ENCODE data around the gene SIRPA.

Gene SIRPA

DNA sequence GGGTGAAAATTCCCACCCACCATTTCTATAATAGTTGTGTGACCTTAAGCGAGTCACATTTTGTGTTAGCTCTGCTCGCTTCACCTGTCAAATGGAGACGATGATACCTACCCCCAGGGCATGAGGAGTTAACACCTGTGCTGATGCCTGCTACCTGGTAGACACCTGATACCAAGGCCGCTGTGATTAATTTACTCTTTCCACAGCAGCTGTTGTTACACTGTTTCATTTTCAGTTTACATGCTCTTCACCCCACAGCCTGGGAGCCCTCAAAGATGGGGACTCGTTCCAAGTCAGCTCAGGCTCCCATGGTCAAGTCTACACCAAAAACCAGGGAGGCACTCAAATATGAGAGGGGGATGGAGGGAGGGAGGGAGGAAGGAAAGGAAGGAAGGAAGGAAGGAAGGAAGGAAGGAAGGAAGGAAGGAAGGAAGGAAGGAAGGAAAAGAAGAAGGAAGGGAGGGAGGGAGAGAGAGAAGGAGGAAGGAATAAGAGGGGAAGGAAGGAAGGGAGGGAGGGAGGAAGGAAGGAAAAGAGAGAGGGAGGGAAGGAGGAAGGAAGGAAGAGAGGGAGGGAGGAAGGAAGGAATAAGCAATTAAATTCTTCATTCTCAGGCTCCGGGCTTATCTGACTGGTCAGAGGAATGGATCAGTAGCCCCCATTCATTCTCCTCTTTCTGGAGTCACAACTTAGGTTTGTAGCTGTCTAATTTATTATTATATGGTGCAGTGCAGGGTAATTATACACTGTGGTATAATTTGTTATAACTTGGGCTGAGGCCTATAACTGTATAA lies 57.7 kb downstream of the SIRPA start:
- no peak for DNase-seq

DNA sequence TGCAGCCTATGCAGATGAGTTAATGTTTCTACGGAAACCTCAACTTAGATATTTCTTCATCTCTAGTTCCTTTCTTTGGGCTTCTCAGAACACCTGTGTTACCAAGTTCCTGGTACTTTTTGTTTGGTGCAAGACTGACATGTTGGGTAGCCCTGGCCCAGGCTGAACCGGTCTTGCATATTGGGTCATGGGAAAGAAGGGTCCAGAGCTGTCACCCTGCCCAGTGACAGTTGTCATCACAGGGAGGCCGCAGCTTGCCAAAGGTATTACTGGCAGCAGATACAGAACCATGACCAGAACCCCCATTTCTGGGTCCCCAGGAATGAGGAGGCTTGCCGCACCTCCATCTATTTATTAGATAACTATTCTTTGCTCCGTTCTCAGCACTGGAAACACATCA lies 58.4 kb downstream of the SIRPA start:
- no peak for DNase-seq

DNA sequence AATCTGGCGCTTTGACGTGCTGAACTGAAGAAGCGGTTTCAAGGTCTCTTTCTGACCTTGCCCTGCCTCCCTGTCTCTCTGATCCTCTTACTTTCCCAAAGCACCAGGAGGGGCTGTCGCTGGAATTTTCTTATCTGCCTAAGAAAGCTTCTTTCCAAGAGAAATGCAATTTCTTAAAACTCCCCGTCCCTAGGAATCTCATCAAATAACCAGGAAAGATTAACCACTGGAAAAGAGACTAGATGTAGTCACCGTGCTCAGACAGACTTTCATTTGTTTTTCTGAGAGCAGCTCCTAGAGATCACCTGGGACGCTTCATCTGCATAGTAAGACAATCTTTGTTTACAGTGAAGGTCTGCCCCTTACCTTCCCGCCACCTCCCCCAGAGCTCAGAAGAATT lies 60.0 kb downstream of the SIRPA start:
- DNase-seq, result no peak

DNA sequence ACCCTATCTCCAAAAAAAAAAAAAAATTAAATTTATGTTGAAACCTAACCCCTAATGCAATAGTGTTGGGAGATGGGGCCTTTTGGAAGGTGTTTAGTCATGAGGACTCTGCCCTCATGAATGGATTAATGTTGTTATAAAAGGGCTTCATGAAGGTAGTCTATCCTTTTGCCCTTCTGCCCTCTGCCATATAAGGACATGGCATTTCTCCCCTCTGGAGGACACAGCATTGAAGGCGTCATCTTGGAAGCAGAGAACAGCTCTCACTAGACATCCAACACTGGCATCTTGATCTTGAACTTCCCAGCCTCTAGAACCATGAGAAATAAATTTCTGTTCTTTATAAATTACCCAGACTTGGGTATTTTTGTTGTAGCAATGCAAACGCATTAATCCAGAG lies 63.2 kb downstream of the SIRPA start:
- DNase-seq, result no peak

DNA sequence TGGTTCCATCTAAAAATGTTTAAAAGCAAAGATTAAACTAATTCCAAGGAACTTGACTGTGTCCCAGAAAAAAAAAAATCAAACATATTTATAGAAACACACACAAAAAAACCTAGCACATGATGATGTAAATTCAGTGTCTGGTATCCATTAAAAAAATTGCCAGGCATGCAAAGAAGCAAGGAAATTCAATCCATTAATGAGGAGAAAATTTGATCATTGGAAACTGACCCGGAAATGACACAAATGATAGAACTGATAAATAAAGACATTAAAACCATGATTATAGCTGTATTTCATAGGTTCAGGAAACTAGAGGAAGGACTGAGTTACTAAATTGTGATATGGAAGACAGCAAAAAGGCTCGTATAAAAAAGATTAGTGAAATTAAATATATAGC lies 63.9 kb downstream of the SIRPA start:
- no peak for DNase-seq

DNA sequence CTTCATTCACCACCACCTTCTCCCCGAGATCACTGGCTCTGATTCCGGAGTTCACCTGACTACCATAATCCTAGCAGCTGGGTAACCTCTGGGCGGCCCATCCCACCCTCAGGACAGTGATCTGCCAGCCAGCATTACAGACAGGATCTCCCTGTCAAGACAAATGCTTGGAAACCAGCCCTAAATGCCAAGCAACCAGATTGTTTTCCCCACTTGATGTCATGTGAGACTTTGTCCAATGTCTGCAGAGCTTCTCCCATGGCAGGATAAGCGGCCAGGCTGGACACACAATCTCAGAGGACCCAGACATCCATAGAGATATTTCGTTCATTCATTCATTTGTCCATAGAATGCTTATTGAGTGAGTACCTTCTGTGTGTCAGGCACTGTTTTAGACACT lies 66.2 kb downstream of the SIRPA start:
- no peak for DNase-seq

DNA sequence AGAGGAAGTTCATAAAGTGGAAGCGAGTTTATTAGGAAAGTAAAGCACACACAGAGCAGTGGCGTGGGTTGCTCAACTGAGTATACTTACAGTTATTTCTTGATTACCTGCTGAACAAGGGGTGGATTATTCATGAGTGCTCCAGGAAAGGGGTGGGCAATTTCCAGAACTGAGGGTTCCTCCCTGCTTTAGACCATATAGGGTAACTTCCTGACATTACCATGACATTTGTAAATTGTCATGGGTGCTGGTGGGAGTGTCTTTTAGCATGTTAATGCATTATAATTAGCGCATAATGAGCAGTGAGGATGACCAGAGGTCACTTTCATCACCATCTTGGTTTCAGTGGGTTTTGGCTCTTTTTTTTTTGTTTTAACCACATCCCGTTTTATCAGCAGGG lies 68.9 kb downstream of the SIRPA start:
- no peak for DNase-seq

DNA sequence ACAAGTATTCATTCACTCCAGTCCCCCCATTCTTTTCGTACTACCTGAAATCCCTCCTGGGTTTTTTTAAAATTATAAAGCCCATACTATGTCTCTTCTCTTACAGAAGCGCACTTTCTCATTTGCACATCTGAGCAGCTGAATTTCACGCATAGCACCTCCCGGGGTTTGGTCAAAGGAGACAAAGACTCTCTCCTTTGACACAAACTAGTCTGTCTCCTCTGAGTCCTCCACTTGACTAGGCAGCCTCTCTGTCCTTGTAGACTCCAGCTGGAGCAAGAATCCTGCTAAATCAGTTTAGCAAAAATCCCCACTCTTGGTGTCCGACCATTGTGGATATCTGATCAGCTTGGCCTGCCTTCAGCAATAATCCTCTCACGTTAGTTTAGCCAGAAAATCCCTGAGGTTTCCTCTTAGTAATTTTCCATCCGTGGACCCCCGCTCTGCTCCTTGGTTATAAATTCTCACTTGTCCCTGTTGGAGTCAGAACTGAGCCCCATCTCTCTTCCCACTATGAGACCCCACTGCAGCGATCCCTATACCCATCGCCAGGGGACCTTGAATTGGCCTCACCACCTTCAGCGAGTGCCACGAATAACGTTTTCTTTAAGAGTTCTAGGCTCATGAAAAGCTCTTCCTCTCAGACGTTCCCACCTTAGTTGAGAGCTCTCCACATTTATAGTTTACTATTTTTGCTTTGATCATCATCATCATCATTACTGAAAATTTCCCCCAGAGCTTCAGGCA lies 69.6 kb downstream of the SIRPA start:
- DNase-seq, result no peak

DNA sequence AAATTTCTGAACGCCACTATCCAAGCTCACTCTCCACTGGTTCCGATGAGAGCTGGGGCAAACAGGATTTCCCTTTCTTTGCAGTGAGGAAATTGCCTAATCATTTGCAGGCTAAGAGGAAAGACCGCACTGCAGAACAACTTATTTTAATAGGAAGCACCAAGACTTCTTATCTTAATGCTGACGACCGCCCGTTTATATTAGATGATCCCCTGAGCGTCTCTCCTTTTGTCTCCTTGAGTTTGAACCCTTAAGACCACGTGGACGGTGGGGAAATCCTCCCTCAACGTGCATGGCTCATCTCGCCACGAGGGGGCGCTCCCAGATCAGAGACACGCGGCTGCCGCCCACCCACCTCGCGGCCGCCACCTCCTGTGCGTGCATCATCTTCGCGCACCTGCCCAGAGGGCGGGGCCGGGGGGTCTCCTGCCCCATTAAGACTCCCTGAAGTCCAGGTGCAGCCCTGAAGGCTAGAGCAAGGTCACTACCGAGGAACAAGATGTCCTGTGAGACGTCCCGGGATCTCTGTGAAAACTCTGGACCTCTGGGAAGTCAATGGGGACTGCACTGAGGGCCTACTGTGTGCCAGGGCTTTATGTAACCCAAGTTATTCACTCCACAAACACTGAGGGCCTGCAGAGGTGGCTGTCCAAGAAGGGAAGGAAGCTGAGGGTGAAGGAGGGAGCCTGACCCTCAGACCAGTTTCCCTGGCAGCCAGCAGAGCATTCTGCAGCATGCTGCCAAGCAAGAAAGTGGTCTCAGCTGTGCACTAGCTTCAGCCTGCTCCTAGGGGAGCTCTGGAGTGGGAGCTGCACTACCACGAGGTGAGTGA lies 70.5 kb downstream of the SIRPA start:
- peak; percentile 98 for DNase-seq

DNA sequence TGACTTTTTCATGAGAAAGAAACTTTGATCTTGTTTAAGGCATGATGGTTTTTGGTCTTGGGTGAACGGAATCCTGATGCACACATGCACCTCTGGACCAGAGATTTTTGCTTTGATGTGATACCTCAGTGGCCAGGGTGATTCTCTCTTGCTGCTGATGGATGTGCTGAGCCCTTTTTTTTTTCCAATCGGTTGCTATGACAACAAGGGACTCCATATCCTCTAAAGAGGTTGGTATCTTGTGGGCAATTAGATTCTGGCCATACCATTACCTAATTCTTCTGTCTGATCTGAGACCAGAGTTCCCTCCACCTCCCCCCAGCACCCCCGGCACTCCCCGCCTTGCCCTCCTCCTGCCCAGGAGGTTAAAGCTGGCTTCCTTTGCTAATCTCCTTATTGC lies 73.8 kb downstream of the SIRPA start:
- no peak for DNase-seq

DNA sequence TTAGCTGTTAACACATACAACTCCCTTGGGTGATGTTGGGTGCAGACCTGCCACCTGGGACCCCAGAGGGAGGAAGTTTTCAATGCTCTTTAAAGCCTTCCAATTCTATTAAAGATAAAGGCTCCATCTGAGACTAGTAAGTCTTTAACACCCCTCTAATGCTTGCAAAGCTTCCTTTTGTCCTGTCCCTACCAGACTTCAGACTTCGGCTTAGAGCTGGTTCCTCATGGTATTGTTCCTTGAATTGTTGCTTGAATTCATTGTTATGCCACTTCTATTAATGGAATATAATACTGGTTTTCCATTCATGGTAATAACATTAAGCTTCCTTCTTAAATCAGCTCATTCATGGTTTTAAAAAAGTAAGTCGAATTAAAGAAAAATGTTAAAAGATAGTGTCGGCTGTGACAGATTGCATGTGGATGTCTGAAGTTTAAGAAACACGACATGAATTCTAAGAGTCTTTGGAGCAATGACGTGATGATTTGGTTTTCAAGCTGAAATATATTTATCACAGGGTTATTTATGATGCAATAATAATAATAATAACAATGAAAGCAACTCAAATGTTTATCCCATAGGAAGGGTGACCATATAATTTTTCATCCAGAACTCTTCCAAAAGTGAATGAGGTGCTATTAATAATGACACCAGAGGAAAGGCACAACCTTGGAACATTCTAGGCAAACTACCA lies 76.8 kb downstream of the SIRPA start:
- no peak for DNase-seq

DNA sequence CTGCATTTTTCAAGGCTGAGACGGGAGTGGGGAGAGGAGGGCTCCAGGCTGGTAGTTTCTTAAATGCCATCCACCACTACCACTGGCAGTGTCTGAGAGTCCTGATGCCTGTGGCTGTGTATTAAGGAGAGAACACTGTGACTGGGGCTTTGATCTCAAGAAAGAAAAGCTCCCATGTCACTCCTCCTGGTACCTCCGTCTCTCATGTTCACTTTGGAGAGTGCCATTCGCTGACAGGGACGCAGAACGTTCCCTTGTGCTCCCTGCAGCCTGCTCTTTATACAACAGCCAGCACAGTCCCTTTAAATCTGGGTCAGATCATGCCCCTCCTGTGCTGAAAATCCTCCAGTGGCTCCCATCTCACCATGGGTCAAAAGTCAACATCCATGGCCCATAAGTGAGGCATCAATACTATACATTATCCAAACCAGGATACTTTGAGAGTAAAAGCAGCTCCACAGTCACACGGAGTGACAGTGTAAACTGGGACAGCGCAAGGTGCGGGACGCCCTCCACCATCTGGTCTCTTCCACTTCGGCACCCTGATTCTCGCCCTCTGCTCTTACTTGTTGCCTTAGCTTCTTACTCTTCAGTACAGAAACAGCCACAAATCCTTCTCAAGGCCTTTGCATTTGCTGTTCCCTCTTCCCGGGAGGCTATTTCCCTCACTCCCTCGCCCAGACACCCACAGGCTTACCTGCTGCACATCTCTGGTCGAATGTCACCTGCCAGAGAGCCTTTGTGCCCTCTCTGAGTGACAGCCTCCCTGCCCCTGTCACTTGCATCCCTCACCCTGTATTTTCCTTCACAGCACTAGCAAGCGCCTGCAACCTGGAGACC lies 78.6 kb downstream of the SIRPA start:
- no peak for DNase-seq

DNA sequence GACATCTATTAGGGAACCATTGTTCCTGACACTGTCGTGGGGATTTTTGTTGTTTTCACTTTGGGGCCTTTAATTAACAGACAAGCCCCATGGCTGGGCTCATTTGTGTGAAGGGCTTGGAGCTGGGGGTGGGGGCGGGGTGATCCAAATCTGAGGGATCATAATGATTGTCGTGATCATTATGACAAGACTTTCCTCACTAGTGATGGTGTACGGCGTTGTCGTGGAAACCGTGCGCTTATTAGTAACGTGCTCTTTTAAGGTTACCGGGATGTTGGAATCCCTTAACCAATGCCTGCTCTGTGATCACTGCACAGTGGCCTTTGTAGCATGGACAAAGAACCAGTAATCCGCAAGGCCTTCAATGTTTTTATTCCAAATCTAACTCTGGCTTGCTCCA lies 80.1 kb downstream of the SIRPA start:
- no peak for DNase-seq

DNA sequence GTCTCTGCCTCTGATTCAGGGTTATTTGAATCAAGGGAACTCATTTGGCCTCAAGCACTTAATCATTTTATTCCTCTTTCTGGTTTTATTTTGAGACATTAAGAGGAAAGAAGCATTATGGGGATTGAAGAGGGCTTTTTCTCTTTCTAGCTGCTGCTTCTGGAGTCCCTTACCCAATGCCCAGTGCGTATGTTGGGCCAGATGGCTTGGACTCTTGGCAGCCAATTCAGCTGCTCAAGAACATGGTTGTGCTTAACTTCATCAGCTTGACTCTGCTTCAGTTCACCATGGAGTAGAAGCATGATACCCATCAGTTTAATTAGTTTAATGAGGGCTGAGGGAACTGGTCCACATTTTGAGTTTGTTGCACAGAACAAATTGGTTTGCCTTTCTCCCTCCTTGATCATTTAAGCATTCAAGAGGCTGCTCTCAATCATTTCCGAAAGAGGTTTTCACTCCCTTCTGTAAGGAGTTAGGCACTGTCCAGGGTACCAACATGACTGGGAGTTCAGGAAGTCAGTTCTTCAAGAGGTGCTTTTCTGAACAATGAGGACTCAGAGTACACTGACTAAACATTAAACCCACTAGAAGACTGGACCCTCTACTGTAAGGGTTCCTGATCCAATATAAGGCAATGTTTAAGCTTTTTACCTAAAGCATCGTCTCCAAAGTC lies 84.0 kb downstream of the SIRPA start:
- no peak for DNase-seq

DNA sequence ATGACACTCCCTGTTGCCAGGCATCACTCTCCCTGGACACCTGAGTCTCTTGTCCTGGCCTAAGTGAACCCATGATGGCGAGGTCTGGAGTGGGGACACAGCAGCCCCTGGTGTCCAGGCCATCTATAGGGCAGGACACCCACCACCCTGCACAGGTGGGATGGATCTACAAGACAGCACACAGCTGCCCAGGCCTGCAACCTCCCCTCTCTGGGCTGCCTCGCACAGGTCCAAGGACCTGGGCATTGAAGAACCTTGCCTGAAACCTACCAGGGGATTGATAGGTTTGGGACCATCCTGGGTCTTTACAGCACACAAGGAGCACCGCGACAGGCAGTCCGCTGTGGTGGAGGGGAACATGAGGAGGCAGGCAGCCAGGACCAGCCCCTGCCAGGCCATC lies 87.5 kb downstream of the SIRPA start:
- DNase-seq, result no peak

DNA sequence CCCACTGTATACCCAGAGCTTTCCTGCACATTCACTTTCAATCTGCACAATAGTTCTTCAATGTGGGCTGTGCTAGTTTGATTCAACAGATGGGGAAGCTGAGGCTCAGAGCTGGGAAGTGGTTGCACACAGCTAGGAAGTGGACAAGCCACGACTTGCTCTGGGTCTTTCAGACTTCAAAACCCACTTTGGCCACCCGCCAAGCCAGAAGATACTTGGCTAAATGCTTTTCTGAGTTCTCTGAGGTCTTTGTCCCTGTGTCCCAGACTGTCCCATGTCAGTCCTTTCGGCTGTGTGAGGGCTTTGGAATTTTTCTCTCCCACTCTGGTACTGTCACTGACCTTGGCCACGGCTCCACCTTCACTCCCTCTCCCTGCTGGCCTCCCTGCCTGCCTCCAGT lies 88.1 kb downstream of the SIRPA start:
- no peak for DNase-seq

DNA sequence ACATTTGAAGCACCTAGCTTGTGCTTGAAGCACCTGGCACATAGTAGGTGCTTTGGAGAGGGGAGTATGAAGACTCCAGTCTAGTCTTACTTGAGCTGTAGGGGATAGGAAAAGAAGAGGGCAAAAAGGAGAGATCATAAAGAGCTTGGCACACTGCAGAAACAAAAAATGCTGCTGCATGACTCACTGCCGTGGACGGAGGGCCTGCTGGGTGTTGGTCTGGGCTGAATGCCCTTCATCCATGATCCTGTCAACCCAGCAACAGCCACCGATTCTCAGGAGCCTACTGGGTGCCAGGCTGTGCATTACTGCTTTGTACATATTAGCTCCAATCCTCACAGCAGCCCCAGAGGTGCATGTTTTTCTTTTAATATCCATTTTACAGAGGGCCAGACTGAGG lies 92.6 kb downstream of the SIRPA start:
- DNase-seq, result no peak
